GM19455 (cell line): ENCODE measurements around the gene ZNF668.
A peak's percentile ranks its signal among the peaks of the same experiment; 100 is the strongest.
"Not testable (repeated sequence)": the region's sequence is repeated elsewhere in the genome, so short reads cannot be mapped to it uniquely, and the experiment has no call there.

Source experiments
- ATAC-seq: cut with Tn5 transposase; IDR thresholded peaks from one replicate; pipeline ENCODE4 v1.9.1; 2021; ENCODE audit not compliant: unreplicated experiment

The ZNF668 gene

DNA sequence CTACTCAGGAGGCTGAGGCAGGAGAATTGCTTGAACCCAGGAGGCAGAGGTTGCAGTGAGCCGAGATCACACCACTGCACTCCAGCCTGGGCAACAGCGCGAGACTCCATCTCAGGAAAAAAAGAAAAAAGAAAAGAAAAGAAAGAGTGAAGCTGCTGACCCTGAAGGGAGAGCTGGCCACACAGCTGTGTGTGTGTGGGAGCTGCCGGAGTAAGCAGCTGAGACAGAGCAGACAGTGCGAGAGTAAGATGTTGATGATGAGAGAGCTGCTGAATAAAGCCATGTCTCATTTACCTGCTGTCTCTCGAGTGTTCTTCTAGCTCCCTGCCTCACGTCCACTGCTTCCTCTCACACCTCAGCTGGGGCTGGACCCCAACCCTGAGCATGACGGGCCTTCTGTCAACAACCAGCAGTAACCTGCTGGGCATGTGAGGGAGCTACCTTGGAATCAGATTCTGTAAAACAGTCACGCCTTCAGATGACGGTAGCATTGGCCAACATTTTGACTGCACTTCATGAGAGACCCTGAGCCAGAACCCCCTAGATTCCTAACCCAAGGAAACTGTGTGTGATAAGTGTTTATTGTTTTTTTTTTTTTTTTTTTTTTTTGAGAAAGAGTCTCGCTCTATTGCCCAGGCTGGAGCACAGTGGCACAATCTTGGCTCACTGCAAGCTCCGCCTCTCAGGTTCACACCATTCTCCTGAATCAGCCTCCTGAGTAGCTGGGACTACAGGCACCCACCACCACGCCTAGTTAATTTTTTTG, 27.0 kb upstream of the ZNF668 start:
- not testable (repeated sequence) for ATAC-seq

DNA sequence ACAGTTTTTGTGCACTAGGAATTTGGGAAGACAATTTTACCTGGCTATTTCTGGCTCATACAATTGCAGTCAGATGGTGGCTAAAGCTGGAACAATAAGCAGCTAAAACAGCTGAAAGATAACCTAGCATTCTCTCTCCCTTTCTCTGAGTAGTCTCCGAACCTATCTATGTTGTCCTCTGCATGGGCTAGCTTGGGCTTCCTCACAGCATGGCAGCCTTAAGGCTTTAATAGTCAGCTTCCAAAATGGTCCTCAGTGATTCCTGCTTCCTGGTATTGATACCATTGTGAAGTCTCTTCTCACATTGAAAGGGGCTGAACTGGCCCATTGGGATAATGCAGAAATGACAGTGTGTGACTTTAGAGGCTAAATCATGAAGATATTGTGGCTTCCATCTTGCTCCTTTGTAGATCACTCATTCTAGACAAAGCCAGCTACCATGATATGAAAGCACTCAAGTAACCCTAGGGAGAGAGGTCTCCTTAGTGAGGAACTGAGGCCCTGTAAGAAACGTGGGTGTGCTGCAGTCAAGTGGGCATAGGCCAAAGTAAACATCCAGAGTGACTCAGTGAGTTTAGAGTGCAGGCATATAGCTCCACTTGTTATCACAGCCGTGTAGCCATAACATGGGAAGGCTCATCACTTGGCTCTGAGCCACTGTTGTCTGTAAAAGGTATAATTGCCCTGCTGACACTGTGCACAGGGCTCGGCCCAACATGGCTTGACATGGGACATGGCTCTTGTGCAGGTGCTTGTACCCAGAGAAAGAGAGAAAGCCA, 26.0 kb upstream of the ZNF668 start:
- ATAC-seq, result no peak

DNA sequence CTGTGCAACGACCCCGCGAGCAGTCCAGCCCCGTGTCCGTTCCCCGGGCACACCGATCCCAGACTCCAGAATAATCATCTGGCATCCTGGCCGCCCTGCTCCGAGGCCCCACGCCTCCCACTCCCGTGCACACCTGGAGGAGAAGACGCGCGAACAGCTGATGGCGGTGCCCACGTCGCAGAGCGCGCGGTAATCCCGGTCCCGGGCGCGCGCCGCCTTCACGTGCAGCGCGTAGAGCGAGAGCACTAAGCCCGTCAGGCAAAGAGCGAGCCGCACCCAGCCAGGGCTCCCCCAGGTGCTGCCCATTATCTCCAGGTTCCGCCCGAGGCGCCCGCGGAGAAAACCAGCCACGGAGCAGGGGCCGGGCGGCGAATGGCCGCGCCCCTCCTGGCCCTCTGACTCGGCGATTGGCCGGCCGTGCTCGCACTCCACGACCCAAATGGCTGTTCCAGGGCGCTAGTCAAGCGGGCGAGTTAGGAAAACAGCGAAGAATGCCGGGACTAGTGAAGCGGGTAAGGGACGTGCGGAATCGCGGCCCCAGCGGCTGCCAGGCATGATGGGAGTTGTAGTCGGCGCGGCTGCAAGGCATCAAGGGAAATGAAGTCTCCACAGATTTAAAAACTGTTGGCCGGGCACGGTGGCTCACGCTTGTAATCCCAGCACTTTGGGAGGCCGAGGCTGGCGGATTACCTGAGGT, 20.5 kb upstream of the ZNF668 start, which contains the start of gene VKORC1:
TSS of gene VKORC1 (minus strand) at position 374 of the 697 bp plus-strand sequence. CDS start at position 306, 68 bp downstream.
- peak; percentile 79 for ATAC-seq

DNA sequence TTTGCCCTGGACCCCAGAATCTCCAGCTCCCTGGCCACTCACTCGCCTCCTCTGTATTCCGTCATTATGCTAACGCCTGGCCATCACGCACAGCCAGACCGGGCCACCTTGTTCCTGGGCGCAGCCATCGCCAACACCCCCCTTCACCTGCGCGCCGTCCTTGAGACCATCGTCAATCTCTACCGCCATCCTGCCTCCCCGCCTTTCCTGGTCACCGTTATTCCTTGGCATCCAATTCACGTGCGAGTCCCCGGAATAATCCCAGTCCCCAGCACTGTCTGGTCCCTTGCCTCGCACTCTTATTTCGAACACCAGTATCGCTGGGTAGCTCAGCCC, 20.0 kb upstream of the ZNF668 start:
- no peak for ATAC-seq

DNA sequence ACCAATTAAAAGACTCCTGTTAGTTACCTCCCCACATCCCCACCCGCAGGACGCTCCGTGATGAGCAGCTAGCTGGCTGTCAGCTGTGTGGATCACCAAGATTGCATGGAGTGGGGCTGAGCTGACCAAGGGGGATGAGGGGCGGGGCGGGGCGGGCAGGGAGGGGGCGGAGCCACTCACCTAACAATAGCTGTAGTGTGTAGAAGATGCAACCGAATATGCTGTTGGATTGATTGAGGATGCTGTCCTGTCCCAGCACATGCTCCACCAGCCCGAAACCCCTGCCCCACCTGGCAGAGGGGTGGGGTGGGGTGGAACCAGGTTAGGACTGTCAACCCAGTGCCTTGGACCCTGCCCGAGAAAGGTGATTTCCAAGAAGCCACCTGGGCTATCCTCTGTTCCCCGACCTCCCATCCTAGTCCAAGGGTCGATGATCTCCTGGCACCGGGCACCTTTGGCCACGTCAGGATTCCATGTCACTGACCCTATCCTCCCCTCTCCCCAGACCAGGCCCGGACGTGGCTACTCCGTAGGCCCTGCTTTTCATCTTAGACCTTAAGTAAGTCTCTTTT, 19.2 kb upstream of the ZNF668 start:
- ATAC-seq, result no peak

DNA sequence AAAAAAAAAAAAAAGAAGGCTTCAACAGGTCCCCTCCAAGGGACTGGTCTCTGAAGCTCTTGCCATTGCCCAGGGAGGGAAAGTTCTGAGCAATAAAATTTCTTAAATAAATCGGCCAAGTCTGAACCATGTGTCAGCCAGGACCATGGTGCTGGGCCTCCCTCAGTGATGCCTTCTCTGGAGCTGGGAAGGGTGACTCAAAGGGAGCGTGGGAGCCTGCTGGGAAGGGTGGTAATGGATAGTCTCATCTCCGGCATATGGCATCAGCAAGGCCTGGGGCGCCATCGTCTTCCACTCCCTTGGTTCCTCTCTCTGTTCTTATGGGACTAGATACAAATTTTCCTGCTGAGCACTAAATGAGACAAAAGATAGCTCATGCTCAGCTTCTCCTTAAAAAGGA, 18.3 kb upstream of the ZNF668 start:
- ATAC-seq, result no peak

DNA sequence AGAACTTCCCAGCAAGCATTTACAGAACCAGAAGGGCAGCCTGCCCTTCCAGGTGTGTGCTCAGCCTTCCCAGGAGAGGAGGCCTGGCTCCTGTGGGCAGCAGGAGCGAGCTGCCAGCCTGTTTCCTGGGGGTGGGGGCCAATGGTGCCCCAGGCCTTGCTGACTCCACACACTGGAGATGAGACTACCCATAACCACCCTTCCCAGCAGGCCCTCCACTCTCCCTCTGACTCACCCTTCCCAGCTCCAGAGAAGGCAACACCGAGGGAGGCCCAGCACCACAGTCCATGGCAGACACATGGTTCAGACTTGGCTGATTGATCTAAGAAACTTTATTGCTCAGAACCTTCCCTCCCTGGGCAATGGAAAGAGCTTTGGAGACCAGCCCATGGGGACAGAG, 16.5 kb upstream of the ZNF668 start:
- no peak for ATAC-seq

DNA sequence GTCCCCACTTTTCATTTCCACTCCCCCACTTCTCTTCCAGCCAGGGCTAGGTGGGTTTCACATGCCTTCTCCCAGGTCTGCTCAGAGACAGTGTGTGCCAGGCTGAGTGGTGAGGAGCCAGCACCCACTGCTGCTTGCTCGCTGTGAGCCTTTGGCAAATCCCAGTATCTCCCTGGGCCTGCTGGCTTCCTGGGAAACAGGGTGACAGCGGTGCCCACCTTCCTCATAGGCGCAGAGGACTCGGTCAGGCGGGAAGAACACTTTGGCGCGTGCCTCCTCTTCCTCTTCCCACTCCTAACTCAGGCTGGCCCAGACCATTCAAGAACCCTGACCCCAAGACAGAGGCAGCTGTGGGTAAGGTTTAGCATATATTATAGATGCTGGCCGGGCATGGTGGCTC, 15.2 kb upstream of the ZNF668 start:
- no peak for ATAC-seq

DNA sequence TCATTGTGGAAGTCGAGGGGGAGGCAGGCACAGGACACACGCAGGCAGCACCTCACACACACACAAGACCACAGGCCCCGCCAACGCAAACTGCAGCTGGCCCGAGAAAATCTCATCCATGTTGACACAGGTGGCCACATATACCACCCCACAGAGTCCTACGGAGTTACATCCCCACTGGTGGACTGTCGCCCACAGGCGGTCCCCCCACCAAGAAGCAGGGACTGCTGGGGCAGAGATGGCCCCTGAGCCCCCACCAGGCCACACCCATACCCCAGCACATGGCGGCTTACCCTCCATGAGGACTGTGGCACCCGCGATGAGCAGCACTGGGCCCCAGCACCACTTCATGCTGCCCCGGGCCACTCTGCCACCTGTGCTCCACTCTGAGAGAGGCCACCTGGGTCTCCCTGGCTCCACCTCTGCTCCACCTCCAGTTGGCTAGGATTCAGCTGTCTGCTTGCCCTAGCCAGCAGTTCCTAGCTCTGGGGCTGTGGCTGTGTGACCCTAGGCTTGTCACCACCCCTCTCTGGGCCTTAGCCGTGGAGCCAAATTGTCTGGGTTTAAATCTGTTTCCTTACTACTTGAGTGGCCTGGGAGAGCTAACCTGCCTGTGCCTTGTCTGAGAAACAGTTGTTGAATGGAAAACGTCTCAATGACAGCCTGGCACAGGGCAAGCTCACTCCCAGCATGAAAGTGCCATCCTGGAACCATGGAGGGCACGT, 14.6 kb upstream of the ZNF668 start, which contains the start of gene PRSS53:
TSS of gene PRSS53 (minus strand) at position 485 of the 725 bp plus-strand sequence. CDS start at position 351, 134 bp downstream.
- ATAC-seq, result no peak

DNA sequence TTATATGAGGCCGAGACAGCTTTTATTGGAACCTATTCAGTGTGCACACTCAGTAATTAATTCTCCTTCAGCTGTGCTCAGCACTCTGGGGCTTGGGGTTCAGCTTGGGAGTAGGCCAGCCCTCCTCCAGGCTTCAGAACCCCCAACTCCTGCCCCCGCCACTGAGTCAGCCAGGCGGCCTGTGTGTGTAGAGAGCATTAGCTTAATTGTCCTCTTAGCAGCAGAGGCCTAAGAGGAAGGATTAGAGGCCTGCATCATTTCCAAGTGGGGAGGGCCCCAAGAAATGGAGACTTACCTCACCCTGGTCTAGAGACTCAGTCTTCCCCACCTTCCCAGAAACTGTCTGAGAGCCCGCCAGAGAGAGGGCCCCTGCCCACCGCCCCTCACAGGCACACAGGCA, 13.9 kb upstream of the ZNF668 start:
- ATAC-seq, result no peak

DNA sequence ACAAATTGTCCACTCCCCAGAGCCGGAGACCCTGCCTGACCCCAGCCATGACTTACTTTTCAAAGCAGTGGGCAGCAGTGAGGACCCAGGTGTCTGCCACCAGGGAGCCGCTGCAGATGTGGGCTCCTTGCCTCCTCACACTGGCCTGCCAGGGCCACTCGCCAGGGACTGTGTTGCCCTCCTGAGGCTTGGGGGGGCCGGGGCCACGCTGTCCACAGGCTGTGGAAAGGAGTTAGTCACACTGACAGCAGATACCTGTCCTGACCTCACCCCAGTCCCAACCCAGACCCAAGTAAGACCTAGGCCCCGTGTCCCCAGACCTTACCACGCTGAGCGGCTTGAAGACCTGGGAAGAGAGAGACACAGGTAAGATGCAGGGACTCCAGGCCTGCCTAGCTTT, 13.4 kb upstream of the ZNF668 start:
- no peak for ATAC-seq

DNA sequence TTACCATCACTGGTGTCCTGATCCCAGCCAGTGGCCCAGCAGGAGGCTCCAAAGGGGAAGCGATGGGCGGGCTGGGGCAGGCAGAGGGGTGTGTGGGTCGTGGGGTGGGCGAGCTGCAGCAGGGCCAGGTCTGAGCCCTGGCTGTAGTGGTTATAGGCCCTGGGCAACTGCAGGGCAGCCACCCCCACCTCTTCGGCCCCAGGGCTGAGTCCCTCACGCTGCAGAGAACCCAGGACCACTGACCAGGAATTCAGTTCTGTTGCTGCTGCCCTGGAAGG, 12.5 kb upstream of the ZNF668 start:
- ATAC-seq, result no peak

DNA sequence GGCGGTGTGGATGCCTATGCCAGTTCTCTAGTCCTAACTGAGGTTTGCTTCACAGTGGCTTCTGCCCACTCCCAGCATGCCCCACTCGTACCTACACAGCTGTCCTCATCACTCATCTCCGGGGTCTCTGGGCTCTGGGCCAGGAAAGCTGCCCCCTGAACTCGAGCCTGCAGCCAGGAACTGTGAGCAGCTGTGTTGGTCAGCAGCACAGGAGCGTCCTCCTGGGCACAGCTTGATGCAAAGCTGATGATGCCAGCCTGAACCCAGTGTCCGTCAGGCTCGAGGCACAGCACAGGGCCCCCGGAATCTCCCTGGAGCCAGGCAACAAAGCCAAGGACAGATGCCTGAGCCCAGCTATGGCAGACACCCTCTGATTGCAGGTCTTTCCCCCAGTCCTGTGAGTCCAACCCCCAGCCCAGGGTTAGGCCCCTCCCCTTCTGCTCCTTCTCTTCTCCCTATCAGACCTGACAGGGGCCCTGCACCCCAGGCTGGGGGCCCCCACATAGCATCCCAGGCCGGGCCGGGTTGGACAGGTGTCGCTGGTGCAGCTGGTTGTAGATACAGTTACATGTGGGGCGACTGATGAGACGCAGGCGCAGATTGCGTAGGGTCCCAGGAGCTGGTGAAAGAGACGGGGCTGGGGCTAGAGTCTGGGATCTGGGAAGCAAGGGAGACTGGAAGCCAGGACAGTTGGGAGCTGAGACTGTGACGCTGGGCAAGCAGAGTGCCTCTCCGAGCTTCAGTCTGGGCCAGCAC, 12.0 kb upstream of the ZNF668 start:
- no peak for ATAC-seq

DNA sequence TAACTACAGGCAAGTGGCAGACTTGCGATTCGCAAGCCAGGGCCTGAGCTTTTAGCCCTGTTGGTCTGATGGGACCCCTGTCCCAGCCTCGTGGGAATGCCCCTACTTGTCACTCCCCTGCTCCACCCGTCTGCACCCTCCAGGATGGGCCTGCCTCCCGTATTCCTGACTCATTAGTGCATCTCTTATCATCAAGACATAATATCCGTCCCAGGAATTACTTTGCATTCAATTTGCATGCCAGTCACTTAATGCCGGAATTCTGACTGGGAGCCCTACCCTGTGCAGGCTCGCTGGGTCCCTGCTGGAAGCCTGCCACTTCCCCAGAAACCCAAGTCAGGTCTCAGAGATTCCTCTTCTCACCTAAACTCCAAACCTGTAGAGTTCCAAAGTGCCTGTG, 11.4 kb upstream of the ZNF668 start:
- ATAC-seq, result no peak

DNA sequence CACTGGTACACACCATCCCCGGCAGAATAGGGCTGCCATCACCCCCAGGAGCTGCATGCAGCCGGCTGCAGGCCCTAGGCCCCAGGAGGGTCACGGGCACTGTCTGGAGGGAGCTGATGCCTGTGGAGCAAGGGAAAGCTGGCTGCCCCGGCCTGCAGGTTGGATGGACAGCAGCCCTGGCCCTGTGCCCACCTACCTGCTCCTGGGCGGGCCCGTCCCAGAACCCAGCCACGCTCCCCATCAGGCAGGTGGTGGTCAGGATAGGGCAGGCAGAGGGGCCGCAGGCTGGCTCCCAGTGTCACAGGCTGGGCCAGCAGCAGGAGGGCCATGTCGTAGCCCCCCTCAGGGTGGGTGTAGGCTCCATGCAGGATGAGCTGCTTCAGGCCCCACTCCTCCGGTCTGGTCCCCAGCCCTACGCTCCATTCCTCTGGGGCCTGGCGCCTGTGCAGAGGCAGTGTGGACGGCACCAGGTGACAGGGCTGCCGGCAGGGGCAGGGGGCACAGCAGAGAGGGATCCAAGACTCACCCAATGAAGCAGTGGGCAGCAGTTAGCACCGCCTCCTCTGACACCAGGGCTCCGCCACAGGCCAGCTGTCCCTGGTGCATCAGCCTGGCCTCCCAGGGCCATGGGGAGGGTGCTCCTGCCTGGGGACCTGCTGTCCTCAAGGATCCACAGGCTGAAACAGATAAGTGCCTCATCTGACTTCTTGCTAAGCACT, 10.7 kb upstream of the ZNF668 start:
- ATAC-seq, result no peak

DNA sequence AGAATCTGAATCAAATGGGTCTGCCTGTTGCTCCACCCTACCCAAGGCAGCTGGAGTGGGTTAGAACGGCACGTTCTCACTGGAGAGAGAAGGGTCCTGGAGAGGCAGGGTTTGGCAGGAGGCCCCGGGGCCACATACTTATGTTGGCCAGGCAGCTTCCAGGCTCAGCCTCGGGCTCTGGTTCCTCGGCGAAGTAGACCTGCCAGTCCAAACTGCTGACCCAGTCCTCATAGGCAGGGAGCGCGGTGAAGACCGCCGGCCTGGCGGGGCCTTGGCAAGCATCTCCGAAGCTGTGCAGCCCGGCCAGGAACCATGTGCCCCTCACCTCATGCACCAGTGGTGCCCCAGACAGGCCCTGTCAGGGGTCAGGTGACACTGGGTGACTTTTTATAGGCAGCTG, 9.9 kb upstream of the ZNF668 start:
- ATAC-seq, result no peak

DNA sequence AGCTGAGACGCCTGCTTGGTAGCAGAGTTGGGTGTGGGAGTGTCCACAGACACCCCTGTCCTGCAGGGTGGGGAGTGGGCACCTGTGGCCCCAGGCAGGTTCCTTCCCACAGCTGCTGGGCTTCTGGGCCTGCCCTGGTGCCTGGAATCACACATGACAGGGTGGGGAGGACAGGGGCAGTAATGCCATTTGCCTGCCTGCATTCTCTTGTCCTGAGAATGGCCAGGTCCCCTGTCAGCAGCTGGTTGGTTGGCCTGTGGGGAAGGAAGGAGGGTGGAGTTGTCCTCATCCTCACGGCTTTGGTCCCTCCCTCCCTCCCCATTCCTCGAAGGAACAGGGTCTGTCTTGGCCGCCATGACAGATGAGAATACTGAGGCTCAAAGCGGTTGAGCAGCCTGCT, 9.5 kb upstream of the ZNF668 start:
- ATAC-seq, result no peak

DNA sequence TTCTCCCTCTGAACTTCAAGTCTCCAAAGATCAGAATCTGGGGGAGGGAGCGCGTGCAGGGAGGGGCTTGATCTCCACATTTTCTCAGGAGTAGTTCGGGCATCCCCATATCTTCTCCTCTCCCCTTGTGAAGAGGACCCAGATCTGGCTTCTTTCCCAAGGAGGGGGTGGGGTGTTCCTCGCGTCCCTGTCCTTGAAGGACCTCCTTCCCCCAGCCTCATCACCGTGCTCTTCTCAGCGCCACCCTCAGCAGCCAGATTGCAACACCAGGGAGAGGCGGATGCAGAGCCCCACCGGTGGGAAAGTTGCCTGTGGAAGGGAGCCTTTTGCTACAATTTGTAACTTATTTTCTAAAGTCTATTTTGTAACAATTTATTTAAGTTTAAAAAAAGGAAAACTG, 9.0 kb upstream of the ZNF668 start:
- no peak for ATAC-seq

DNA sequence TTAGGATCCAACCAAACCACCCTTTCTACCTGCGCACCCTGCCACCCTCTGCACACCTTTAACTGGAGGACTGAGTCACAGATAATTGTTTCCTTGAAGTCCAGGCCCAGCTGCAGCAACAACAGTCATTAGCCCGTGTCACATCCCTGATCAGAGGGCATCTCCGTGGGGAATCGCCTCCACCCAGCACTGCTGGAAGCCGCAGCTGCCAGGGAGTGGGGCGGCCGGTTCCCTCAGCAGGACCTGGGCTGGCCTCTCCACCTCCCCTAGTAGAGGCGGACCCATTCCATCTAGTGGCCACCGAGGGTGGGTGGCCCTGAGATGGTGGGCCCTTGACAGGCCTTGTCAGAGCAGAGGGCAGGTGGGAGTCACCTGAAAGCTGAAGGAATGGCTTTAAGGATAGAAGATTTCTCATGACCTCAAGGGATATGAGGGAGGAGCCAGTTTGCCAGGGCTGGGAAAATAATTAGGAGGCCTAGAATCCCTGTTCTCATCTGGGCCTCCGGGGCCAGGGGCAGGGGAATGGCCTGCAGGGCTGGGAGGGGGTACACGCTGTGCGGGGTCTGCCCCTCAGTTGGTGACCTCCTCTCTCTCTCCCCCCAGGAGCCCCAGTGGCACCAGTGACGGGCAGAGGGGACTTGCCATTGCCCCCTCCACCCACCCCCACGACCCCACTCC, 8.5 kb upstream of the ZNF668 start:
- ATAC-seq, result no peak
